T-helper 9 cell (primary cell): ENCODE data around the gene UBL4B.
"Not testable (repeated sequence)": the region's sequence is repeated elsewhere in the genome, so short reads cannot be mapped to it uniquely, and the experiment has no call there.

Experiments used
- DNase-seq: peaks from one replicate; pipeline ENCODE4 v3.0.0-alpha.2; 2020
- total RNA-seq, 2 donors: gene quantifications; one replicate each; lab custom pipeline; 2026; lab: John Stamatoyannopoulos, UW

Gene UBL4B, protein sequence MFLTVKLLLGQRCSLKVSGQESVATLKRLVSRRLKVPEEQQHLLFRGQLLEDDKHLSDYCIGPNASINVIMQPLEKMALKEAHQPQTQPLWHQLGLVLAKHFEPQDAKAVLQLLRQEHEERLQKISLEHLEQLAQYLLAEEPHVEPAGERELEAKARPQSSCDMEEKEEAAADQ
- 0 reads per million in 2 donors for total RNA-seq

DNA sequence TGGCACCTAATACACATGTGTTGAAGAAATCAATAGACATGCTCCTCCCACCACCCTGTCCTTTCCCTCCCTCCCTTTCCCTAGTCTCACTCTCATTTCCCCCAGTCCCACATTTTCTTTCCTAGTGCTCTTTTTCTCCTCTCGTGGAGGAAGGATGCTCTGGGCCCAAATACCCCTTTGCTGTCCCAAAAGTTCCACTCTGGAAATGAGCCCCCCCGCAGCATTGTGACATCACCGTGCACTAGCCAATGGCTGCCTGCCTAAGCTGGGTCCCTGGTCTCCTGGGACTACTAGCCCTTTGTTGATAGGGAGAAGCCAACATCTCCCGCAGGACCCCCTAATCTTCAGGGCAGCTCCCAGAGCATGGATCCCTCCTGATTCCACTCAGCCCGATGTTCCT is at the start of gene UBL4B:
TSS of gene UBL4B (plus strand) at position 301 of the 400 bp plus-strand sequence. CDS start at position 393, 92 bp downstream.
- DNase-seq: no peak

DNA sequence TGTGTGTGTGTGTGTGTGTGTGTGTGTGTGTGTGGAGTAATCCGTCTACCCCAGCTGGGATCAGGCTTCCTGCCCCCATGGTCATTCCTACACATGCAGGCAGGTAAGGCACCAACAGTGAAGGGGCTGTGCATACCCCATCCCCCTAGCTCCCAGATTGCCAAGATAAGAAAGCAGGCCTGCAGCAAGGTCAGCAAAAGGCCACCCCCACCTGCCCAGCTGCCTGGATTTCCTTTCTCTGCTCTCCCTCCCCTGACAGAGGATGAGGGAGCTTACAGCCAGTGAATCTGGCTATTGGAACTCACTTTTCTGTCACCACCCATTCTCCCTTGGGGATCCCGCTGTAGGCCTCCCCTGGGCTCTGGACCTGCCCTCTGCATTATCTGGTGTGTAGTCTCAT is 49.6 kb upstream of the UBL4B start:
- DNase-seq: no peak

DNA sequence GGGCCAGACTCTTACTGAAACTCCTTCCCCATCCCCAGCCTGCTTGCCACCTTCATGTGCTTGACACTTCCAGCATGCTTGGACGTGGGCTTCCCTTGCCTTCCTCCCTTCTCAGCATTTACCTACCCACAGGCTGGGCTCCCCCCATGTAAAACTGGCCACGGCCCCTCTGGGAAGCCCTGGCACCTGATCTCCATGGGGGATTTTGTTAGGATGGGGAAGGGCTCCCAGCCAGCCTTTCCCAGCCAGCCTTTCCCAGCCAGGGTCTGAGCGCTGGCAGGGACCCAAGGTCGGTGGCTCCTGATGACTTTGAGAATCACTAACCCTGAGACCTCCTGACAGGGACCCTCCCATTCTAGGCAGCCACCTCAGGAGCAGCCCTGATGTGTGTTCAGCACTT is 48.5 kb upstream of the UBL4B start:
- DNase-seq: no peak

DNA sequence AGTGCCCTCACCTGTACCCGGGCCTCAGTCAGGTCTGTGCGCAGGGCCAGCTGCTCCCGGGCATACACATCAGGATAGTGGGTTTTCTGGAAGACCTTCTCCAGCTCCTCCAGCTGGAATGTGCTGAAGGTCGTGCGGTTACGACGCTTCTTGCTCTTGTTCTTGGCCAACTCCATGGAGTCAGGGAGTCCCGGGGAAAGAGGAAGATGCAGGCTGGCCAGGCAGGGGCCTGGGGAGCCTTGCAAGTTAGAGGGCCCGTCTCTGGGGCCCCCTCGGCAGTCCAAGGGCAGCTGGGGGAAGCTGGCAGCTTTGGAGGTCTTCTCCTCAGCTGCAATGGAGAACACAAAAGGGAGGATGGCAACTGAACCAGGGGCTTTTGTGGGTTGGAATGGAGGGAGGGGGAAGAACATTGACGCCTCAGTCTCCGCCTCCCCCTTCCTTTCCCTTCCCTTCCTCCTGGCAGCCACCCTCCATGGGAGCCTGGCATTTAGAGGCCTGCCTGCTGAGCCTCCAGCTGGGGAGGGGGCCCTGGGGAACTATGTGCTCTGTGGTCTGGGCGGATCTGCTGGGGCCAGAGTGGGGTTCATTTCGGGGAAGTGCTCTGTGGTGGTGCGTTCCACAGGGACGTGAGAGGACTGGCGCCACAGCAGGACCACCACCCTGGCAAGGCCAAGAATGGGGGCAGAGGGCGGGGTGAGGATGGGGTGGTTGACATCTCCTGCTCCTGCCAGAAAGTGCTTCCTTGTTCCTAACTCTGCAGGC is 47.5 kb upstream of the UBL4B start:
- no peak for DNase-seq

DNA sequence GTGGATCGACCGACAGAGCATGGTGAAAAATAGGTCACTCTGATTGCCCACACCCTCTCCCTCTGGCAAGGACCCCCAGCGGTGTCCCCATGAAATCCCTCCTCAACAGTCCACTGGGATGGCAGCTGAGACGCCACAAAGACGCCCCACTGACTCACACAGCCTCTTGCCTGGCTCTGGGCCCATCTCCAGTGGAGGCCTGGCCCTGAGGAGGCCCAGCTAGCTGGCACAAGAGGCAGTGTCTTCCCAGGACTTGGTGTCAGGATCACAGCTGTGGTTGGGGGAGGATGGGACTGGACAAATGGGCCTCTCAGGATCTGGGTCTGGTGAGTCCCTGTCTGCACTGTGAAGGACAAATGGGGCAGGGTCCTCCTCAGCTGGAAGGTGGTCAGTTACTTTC is 46.4 kb upstream of the UBL4B start:
- DNase-seq: no peak

DNA sequence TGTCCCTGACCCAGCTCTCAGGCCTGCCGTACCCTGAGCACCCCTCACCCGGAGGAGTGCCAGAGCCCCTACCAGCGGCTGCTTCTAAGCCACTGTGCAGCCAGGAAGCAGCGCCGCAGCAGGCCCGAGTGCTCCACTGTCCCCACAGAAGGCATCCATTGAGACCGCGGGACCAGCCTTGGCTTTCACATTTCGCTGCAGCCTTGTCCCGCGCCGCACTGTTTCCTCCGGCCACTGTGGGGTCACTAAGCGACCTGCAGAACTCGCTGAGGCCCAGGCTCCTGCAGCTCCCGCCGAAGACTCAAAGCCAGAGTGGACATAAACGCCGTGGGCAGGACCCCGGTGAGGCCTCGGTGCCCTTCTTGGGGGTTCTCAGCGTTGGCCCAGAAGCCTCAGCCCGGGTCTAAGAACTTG is 44.8 kb upstream of the UBL4B start:
- DNase-seq: no peak

DNA sequence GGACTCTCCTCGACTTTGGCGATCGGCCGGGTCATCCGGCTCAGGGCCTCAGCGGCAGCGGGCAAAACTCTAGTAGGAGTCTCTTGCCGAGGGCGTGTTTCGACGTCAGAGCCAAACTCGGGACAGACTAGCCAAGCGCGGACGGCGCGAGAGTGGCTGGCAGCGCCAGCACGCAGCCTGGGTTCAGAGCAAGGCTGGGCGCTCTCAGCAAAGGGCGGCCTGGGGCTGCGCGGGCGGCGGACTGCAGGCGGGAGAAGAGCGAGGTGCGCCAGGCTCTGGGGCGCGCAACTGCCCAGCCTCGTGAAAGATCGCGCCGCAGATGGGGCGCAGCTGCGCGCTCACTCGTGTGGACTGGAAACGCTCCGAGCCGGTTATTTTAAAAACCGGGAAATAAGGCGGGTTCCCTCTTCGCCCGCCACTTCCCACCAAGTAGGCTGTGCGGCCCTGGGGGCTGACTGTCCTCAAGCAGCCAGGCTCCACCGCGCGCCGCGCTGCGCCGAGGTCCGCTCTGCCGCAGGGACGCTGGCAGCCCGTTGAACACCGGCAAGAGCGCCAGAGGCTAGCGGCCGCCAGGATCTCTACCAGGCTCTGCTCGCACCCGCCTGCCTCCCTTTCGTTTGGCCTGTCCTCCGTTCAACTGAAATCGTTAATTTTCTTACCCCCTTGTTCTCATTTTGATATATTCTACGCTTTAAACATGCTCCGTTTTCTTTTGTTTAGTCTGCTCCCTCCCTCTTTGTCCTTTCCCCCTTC is 44.2 kb upstream of the UBL4B start:
- DNase-seq: no peak

DNA sequence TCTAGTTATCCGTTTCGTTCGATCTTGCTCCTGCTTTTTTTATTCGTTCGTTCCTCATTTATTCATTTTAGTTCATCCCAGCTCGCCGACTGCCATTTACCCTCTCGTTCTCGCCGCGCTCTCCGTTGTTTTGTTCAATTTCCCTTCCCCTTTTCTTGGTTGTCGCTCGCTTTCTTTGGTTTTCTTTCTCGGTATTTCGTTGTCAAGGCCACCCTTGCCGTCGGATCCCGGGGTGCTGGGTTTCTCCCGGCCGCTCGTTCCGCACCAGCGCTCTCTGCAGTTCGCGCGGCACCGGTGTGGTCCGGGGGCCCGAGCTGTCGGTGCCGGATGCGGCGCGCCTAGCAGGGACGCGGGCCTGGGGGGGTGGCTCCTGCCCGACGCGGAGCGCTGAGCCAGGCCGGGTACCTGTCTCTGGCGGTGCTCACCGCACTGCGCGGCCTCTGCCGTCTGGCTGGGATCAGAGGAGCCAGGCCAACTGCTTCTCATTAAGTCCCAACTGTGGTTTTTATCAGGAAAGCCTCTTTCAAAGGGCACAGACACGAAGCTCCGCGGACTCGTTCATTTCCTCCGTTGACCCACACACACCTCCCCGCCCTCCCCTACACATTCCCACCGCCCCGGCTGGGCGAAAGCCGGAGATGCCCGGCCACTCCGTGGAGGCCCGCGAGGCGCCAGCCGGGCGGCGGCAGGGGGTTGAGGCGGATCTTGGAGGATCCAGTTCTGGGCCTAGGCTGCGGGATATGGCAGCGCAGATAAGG is 43.4 kb upstream of the UBL4B start:
- DNase-seq: no peak

DNA sequence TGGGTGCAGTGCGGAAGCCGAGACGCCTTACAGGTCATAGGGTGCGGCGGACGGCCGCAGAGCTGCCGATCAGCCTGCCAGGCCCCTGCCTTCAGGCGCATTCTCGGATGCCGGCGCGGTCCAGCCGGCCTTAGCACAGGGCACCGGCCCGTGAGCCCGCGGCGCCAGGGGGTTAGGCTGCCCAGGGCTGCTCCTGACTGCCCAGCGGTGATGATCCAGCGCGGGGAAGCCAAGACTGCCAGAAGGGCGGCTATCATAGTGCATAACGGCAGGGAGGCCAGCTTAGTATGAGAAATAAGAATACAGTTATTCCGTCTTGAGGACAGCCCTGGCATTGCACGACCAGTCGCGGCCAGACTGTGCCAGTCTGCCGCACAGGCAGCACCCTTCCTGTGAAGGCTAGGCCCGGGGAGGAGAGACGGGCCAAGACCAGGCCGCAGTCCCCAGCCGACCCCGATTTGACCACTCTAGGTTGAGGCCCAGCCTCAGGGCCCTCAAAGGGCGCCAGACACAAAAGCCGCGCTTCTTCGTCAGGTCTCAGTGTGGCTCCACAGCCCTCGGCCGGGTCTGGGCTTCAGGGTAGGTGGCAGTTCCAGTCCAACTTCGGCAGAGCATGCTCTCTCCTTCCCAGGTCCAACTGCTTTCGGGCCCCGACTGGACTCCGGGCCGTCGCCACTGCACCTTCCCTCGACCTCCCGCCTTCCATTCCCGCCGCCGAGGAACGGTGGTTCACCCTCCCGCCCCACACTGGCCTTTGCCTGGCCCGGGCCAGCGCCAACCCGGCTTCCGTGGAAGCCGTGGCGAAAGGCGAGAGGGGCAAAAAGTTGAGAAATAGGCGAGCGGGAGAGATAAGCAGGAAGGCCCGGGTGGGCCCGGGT is 42.6 kb upstream of the UBL4B start:
- DNase-seq: no peak

DNA sequence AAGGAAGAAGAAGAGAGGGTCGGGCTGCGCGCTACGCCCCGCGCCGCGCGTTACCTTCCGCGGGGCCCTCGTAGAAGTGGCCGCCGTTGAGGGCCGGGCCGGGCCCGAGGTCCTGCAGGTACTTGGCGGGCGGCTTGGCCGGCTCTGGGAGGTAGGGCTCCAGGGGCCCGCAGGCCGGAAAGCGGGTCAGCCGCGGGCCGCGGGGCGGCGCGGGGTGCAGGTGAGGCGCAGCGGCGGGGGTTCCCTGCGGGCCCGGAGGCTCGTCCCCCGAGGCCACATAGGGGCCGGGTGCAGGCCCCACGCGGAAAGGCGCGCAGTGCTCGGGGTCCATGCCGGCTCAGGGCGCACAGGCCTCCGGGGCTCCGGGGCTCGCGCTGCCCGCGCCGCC is 42.0 kb upstream of the UBL4B start:
- DNase-seq: no peak

DNA sequence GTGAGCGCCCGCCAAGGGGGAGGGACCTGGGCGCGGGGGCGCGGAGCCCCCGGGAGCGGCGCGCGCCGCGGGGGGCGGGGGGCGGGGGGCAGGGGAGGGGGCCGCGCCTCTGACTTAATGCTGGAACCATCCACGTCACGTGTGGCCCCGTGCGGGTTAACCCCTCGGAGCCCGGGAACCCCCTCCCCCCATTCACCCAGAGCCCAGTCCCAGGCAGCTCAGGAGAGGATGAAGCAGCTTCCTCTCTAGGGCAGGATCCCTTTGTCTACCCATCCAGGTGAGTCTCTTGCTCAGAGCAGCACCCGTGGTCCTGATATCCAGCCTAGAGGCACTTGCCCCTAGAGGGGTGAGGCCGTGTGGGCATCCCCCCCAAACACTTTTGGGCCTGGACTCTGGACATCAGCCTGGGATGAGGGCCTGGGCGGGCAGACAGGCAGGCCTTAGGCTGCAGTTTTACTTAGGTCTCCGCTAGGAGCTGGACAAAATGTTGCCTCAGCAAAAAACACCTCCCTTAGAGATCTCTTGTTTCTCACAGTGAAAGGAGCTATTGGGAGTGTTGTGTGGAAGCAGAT is 41.5 kb upstream of the UBL4B start, which contains the start of gene ALX3:
TSS of gene ALX3 (minus strand) at position 2 of the 572 bp plus-strand sequence. CDS start 60 bp downstream, outside the sequence.
- no peak for DNase-seq

DNA sequence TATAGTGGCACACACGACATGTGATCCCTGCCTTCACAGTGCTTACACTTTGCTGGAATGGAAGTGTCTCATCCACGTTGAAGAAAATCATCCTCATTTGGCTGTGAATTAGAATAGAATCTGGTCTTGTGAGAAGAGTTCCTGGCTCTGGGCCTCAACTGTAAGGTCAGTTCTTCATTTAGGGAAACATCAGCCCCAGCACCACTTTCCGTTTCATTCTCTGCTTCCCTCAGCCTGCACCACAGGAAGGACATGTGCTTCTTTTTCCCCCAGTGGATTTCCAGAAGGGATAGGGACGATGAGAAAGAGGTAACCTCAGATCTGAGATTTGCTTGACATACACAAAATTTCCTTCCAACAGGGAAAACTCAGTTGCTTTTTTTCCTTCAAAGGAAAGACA is 38.1 kb upstream of the UBL4B start:
- DNase-seq: no peak

DNA sequence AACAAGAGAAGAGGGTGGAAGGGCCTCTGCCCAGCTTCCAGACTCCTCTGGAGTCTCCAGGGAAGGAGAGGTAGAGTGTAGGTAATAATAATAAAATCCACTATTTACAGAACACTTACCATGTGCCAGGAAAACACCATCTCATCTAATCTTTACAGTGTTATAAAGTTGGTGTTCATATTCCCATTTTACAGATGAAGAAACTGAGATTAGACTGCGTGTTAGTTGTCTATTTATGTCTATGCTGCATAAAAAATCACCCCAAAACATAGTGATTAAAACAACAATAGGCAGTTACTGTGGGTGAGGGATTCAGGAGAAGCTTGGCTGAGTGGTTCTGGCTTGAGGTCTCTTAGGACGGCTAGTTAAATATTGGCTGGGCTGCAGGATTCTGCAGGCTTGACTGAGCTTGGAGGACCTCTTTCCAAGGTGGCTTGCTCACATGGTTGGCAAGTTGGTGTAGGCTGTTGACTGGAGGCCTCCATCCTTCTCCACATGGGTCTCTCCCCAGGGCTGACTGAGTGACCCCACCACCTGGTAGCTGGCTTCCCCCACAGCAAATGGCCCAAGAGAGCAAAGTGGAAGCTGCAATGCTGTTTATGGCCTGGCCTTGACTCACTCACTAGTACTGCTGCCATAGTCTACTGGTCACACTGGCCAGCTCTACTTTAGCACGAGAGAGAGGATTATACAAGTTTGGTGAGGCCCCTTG is 35.3 kb upstream of the UBL4B start:
- no peak for DNase-seq

DNA sequence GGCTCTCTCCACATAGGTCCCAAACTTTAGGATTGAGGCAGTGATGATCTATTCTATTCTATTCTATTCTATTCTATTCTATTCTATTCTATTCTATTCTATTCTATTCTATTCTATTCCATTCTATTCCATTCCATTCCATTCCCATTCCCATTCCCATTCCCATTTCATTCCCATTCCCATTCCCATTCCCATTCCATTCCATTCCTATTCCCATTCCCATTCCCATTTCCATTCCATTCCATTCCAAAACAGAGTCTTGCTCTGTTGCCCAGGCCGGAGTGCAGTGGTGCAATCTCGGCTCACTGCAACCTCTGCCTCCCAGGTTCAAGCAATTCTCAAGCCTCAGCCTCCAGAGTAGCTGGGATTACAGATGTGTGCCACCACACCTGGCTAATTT is 32.2 kb upstream of the UBL4B start:
- not testable (repeated sequence) for DNase-seq

DNA sequence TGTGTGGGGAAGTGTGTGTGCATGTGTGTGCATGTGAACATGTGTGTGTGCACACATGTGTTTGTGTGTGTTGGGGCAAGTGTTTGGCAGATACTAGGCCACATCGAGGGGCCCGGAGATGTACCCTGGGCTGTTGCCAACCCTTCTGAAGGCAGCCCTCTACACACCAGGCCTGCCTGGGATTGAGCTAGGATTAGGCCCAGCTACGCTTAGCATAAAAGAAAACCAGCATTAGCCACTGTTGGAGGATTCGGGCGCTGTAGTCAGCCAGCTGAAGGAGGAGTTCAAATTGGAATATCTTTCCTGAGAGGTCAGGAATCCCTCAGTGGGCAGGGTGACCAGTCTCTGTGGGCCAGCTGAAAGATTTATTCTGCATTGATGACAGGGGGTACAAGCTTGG is 31.2 kb upstream of the UBL4B start:
- no peak for DNase-seq

DNA sequence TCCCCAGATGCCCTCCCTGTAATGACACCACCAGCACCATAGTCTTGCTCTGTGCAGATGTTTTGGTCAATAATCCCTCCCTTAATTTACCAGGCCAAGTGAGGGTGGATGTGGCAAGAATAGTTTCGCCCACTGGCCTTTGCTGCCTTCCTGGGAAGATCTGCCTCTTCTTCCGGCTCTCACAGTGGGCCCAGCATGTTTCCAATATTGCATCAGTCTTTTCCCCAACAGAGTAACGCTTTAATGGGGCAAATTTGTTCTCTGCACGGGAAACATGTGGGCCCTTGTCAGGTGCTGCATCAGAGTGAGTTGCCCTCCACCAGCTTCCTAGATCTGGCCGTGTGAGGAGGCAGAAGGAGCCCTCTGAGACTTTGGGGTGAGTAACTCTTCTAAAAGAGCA is 29.8 kb upstream of the UBL4B start:
- DNase-seq: no peak

DNA sequence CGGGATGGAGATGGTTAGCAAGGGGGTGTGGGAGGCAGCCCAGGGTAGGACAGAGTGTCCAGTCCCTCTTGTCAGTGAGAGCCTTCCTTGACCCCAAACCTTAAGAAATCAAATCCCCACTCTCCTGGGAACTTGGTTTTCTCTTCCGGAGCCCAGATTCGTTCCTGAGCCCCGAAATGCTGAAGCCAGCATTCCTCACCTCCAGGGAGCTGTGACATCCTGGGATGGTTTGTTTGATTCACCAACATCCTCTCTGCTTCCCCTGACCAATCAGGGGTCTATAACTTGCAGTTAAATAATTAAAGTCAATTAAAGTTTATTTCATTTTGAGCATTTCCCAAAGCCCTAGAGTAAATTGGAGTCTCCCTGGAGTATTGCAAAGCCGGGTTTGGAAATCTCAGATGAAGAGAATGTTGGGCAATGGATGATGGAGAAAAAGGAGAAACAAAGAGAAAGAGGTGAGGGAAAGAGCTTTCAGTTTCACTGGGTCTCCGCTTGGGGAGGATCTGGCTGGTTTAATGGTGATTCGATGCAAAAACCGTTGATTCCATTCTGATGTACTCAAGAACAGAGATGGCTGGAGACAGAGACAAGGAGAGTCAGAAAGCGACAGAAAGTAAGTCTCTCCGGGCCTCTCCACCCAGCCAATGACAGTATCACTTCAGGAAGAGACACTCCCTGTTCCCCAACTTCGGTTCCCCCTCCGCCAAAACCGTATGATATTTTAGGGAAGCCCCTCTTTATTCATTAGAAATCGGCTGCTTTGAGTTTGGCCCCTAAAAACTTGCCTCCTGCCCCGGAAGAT is 29.0 kb upstream of the UBL4B start:
- DNase-seq: no peak

DNA sequence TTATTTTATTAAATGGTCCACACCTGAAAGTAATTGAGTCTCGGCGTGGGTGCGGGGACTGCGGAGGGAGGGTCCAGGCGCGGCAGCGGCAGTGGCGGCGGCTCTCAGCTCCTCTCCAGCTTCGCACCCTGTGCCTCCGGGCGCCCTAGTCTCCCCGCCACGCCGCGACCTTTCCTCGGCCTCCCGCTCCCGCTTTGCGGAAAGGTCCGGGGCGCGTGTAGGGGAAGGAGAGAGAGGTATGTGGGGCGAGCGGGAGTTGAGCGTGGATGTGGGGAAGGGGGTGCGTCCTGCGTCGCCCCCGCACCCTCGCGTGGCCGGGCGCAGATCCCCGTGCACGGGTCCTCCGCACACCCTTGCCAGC is 28.4 kb upstream of the UBL4B start:
- DNase-seq: no peak

DNA sequence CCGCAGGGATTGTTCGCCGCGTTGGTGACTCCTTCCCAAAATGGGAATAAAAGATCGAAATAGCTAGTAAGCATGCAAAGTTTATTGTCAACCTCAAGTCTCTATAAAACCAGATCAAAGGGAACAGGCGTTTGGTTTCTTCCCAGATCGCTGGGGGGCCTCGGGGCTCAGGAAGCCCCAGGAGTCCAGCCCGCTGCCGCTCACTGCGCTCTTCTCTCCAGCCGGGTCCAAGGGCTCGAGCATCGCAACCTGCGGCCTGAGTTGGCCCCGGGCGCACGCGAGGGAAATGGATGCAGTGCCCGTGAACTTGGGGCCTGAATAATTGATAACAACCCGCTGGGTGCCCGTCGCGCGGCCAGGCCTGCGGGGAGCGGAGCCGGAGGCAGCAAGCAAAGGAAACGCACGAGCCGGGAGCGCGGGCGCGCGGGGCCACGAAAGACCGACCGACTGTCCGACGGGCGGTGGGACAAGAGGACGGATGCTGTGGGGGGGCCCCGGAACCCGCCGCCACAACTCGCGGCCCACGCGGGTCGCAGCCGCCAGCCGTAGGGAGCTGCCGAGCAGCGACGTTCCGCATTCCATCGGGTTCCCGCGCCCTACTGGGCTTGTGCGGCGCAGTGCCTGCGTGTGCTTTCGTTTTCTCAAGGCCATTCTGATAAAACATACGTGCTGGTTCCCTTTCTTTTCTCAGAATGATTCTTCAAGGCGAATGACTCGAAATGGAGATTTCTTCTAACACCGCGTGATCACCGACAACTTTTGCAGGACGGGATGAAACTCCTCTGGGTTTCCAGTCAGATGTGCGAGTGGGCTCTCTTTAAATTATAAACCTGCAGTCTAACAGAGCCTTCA is 27.8 kb upstream of the UBL4B start:
- no peak for DNase-seq
